Muscle of leg (tissue), 11 donors: ENCODE data around the gene BLOC1S1. TPM values are rescaled to one million over a fixed set of nuclear protein-coding genes. Genes with fewer than 3 reads are reported as not detected.

ENCODE experiments used
- DNase-seq: peaks from one replicate; pipeline ENCODE4 v3.0.0; 2013
- H3K27ac ChIP-seq: one replicate; pipeline ENCODE4 v1.5.1; 2013; ENCODE audit warnings: mild to moderate bottlenecking, low read length, control low read depth
- H3K27me3 ChIP-seq: one replicate; pipeline ENCODE4 v1.6.1; 2013; ENCODE audit warnings: low read length; ENCODE audit not compliant: control insufficient read depth, insufficient read depth
- H3K36me3 ChIP-seq: one replicate; pipeline ENCODE4 v1.6.1; 2013; ENCODE audit warnings: low read length; ENCODE audit not compliant: control insufficient read depth, insufficient read depth
- H3K4me1 ChIP-seq: one replicate; pipeline ENCODE4 v1.6.1; 2013; ENCODE audit warnings: low read length; ENCODE audit not compliant: control insufficient read depth, insufficient read depth
- H3K4me3 ChIP-seq: one replicate; pipeline ENCODE4 v1.5.1; 2013; ENCODE audit warnings: low read length, control low read depth
- H3K9me3 ChIP-seq: replicated peaks from 2 replicates; pipeline ENCODE4 v1.6.1; 2013; ENCODE audit warnings: low read depth, low read length; ENCODE audit not compliant: control insufficient read depth
- WGBS: methylation state at CpG from one replicate; pipeline ENCODE4 v1.1.5; 2013; ENCODE audit warnings: missing lambda C conversion rate; ENCODE audit not compliant: insufficient coverage; 5-methylcytosine and 5-hydroxymethylcytosine counted together
- polyA plus RNA-seq, 8 donors: library from polyadenylated mRNA; unstranded; fragments of 120-200 nt; gene quantifications; one replicate each; pipeline versions ENCODE4 v1.2.1 to v1.2.3, GENCODE V29; 2013; ENCODE audit warnings: inconsistent platforms in 1 of 8, low replicate concordance in 1 of 8; ENCODE audit not compliant: insufficient read length in 8 of 8, insufficient read depth in 1 of 8
- total RNA-seq: library from RNA; stranded (reverse); fragments of 120-200 nt; gene quantifications from one replicate; pipeline ENCODE4 v1.2.4, GENCODE V29; 2013

Gene BLOC1S1
- total and polyA plus RNA-seq, 9 donors, result 97.2 to 135 (median 116) TPM

GRCh38 chr12:55700255-55701018, 15.4 kb upstream of the BLOC1S1 start:
- H3K36me3 ChIP-seq, result peaks cover 63% of the 10 kb centered on the region
- no peaks in the 10 kb centered on the region for H3K9me3 ChIP-seq
- peak; percentile 56 for DNase-seq
- peaks cover 46% of the 10 kb centered on the region for H3K4me1 ChIP-seq
- H3K27ac ChIP-seq, result peak overlapping the region; percentile 29
- whole genome bisulfite sequencing, result 80% methylated on average over 13 of the region's 21 CpGs
- H3K27me3 ChIP-seq, result no peaks in the 10 kb centered on the region
- H3K4me3 ChIP-seq, result no peak overlapping the region

- H3K9me3 ChIP-seq, result no peaks in the 10 kb centered on the region
- no peak for DNase-seq
- peaks cover 65% of the 10 kb centered on the region for H3K4me1 ChIP-seq
- H3K27ac ChIP-seq, result peak overlapping the region; percentile 94
- peaks cover 8% of the 10 kb centered on the region for H3K27me3 ChIP-seq
- H3K4me3 ChIP-seq, result peak overlapping the region; percentile 11
- peaks cover 39% of the 10 kb centered on the region for H3K36me3 ChIP-seq
- WGBS, result 88% methylated on average over 5 of the region's 8 CpGs
Measured at GRCh38 chr12:55702861-55703260, 13.0 kb upstream of the BLOC1S1 start.

- Histone ChIP-seq H3K9me3 (no peaks in the 10 kb centered on the region), H3K27me3 (peaks cover 8% of the 10 kb centered on the region), H3K4me3 (peak overlapping the region; percentile 86), H3K27ac (peak overlapping the region; percentile 94), H3K4me1 (peaks cover 68% of the 10 kb centered on the region), H3K36me3 (peaks cover 35% of the 10 kb centered on the region)
- peak; percentile 94 for DNase-seq
- 65% methylated on average over 2 of the region's 2 CpGs for WGBS
Measured at GRCh38 chr12:55703288-55703687, 12.6 kb upstream of the BLOC1S1 start.

GRCh38 chr12:55703901-55704761, 11.7 kb upstream of the BLOC1S1 start:
- peak overlapping the region; percentile 86 for H3K4me3 ChIP-seq
- H3K4me1 ChIP-seq, result peaks cover 75% of the 10 kb centered on the region
- peak; percentile 92 for DNase-seq
- no CpG with 5 or more reads among the region's 6 CpGs for whole genome bisulfite sequencing
- H3K27me3 ChIP-seq, result peaks cover 11% of the 10 kb centered on the region
- peaks cover 26% of the 10 kb centered on the region for H3K36me3 ChIP-seq
- H3K27ac ChIP-seq, result peak overlapping the region; percentile 94
- no peaks in the 10 kb centered on the region for H3K9me3 ChIP-seq

GRCh38 chr12:55704824-55705718, 10.8 kb upstream of the BLOC1S1 start:
- Histone ChIP-seq H3K4me1 (peaks cover 82% of the 10 kb centered on the region), H3K4me3 (peak overlapping the region; percentile 86), H3K9me3 (no peaks in the 10 kb centered on the region), H3K27ac (peak overlapping the region; percentile 94), H3K36me3 (peaks cover 17% of the 10 kb centered on the region), H3K27me3 (peaks cover 16% of the 10 kb centered on the region)
- peak; percentile 80 for DNase-seq
- 60% methylated on average over 2 of the region's 9 CpGs for WGBS

GRCh38 chr12:55705782-55706402, 10.0 kb upstream of the BLOC1S1 start:
- Histone ChIP-seq H3K4me3 (peak overlapping the region; percentile 86), H3K4me1 (peaks cover 74% of the 10 kb centered on the region), H3K36me3 (peaks cover 9% of the 10 kb centered on the region), H3K27me3 (peaks cover 16% of the 10 kb centered on the region), H3K9me3 (no peaks in the 10 kb centered on the region), H3K27ac (peak overlapping the region; percentile 94)
- no CpG with 5 or more reads among the region's 5 CpGs for whole genome bisulfite sequencing
- DNase-seq, result peak; percentile 49

GRCh38 chr12:55706568-55707218, 9.2 kb upstream of the BLOC1S1 start:
- Histone ChIP-seq H3K9me3 (no peaks in the 10 kb centered on the region), H3K36me3 (peaks cover 6% of the 10 kb centered on the region), H3K27me3 (peaks cover 16% of the 10 kb centered on the region), H3K4me1 (peaks cover 69% of the 10 kb centered on the region), H3K27ac (peak overlapping the region; percentile 94), H3K4me3 (peak overlapping the region; percentile 86)
- peak; percentile 81 for DNase-seq
- WGBS, result 15% methylated on average over 2 of the region's 2 CpGs

GRCh38 chr12:55707219-55707671, 8.6 kb upstream of the BLOC1S1 start:
- WGBS, result 4% methylated on average over 21 of the region's 22 CpGs
- no peak for DNase-seq
- peaks cover 69% of the 10 kb centered on the region for H3K4me1 ChIP-seq
- H3K4me3 ChIP-seq, result peak overlapping the region; percentile 86
- H3K9me3 ChIP-seq, result no peaks in the 10 kb centered on the region
- peaks cover 16% of the 10 kb centered on the region for H3K27me3 ChIP-seq
- peaks cover 6% of the 10 kb centered on the region for H3K36me3 ChIP-seq
- H3K27ac ChIP-seq, result peak overlapping the region; percentile 94
